HS-5 (cell line): ENCODE results near the gene NTPCR.
"Not testable (repeated sequence)": the region's sequence is repeated elsewhere in the genome, so short reads cannot be mapped to it uniquely, and the experiment has no call there.

Experiments
- DNase-seq: peaks from one replicate; pipeline ENCODE4 v3.0.0-alpha.2; 2012; ENCODE audit warnings: low read depth

Gene NTPCR, protein sequence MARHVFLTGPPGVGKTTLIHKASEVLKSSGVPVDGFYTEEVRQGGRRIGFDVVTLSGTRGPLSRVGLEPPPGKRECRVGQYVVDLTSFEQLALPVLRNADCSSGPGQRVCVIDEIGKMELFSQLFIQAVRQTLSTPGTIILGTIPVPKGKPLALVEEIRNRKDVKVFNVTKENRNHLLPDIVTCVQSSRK

GRCh38 chr1:232950197-232951176 is at the start of gene NTPCR:
TSS of gene NTPCR (plus strand) at chr1:232950611. CDS start at chr1:232950711, 100 bp downstream.
- peak; percentile 74 for DNase-seq

GRCh38 chr1:232900818-232901217 is 49.6 kb upstream of the NTPCR start:
- DNase-seq = no peak

GRCh38 chr1:232901255-232901654 is 49.2 kb upstream of the NTPCR start:
- DNase-seq = no peak

DNA sequence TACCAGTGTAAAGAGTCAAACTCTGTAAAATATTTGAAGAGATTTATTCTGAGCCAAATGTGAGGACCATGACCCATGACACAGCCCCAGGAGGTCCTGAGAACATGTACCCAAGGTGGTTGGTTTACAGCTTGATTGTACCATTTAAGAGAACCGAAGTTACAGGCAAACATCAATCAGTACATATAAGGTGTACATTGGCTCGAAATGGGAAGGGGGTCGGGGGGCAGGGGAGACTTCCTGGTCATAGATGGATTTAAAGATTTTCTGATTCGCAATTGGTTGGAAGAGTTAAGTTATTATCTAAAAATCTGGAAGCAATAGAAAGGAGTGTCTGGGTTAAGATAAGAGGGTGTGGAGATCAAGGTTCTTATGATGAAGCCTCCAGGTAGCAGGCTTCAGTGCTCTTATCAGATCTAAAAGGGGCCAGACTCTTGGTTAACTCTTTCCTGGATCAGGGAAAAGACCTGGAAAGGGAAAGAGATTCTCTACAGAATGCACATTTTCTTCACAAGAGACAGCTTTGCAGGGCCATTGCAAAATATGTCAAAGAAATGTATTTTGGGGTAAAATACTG is 47.5 kb upstream of the NTPCR start:
- DNase-seq = no peak

DNA sequence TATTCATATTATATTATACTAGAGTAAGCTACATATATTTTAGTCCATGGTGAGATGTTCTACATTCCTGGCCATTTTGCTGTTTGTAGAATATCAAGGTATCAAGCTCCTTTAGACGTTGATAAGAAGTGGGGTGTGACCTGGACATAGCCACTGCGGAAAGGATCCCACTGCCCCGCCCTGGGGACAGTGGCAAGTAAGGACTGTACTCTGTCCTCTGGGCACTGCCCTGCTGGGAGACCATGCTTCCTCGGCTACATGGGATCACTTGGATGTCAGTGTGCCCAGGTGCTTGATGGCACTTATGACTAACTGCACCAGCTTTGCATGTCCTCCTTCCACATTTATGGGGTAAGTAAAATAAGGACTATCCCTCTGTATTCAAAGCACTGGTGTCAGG is 46.3 kb upstream of the NTPCR start:
- no peak for DNase-seq

DNA sequence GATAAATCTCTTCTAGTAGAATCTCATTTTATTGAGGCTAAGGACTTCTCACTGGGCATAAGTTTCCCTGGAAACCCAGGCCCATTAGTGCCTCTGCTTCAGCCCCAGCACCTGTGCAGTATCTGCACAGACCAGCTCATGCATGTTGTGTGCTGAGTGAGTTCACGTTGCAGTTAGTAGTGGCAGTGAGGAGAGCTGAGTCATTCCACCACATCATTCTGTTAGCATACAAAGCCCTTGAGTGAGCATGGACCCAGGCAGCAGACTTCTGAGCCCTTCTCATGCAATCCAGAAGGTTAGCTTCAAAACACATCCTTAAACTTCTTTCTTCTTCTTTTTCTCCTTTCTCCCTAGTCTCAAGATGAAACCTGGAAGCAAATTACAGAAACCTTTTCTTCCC is 45.8 kb upstream of the NTPCR start:
- peak; percentile 19 for DNase-seq

- DNase-seq = no peak
These were observed 44.9 kb upstream of the NTPCR start for GRCh38 chr1:232905331-232906034.

GRCh38 chr1:232906441-232906840 is 44.0 kb upstream of the NTPCR start:
- no peak for DNase-seq

- no peak for DNase-seq
These were observed 41.6 kb upstream of the NTPCR start for GRCh38 chr1:232908831-232909230.

DNA sequence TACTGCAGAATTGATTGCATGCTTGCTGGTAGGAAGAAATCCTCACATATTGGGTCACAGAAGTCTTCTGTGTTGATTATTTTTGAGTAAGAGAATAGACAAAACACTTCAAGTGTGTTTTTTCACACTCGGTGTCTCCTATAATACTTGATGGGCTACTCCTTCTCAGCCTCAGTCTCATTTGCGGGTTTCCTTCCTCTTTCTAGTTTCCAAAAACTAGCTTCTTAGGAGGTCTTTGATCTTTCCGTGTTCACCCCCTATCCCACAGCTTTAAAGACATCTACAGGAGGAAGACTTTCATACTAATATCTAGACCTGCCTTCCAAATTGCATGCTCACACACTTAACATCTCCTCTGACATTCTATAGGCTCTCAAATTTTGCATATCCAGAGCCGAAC is 40.7 kb upstream of the NTPCR start:
- DNase-seq = no peak

DNA sequence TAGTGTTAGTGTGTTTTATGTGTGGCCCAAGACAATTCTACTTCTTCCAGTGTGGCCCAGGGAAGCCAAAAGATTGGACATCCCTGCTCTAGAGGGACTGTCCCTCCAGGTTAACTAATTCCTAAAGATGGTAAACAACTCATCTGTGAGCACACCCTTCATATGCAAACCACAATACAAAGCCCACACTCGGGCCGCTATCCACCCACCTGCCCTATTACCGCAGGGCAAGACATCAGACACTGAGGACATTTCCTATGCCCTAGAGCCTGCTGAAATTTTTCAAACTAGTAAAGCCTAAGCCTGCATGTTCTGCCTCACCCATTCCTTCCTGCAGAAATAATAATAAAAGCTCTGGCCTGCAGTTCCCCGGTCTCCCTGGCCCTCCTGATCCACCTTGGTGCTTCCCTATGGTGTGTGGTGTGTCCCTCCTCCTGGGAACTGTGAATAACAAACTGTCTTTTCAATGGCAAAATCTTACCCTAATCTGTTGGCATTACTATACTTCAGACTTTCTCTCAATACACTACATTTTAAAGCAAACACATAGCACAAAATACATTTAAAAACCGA is 39.3 kb upstream of the NTPCR start:
- DNase-seq = no peak

GRCh38 chr1:232912845-232913580 is 37.4 kb upstream of the NTPCR start:
- DNase-seq = no peak

DNA sequence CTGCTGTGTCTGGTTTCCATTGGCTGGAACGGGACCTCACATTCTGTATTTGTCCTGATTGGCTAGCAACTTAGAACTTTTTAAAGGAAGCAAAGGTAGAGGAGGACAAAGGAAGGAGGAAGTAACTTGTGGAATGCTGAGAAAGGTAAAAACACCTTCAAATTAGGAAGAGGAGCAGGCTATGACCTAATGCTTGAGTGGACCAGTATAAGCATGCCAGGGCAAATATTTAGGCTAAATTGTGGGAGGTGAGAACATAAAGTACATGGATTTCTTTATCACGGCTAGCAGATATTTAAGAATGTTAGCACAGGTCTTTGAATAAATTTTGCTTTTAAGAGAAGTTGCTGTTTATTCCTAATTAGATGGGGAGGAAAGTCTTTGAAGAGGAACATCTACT is 36.1 kb upstream of the NTPCR start:
- not testable (repeated sequence) for DNase-seq

DNA sequence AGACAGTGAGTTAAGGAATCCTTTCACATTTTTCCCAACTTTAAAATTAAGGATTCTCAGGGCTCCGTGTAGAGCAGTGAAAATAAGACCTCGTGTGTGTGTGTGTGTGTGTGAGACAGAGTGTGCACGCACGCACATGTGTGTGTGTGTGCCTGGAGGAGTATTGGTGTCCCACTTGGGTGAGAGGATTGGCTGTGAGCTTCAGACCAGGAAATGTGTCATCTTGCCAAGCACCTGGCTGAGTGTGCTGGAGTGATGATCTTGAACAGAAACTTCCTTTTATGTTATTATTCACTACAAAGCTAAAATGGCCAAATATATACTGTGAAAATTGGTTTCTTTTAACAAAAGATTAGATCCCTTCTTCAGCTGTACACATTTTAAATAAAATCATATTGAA is 35.2 kb upstream of the NTPCR start:
- no peak for DNase-seq

GRCh38 chr1:232917053-232917452 is 33.4 kb upstream of the NTPCR start:
- no peak for DNase-seq

DNA sequence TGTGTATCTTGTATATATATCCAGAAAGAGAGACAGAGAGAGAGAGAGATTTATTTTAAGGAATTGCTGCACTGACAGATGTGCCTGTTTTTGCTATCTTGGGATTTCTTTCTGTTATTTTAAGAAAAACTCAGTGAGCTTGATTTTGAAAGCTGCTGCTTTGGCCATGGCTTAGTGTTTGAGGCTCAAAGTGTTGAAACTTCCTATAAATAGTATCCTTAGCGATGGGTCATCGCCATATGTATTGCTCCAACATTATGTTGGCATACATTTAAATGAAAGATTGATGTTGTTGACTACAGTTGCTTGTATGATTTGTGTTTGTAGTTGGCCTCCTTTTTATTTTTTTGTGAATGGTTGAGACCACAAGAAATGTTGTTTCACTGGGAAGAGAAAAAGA is 29.0 kb upstream of the NTPCR start:
- DNase-seq = no peak

GRCh38 chr1:232922485-232922884 is 27.9 kb upstream of the NTPCR start:
- DNase-seq = no peak

DNA sequence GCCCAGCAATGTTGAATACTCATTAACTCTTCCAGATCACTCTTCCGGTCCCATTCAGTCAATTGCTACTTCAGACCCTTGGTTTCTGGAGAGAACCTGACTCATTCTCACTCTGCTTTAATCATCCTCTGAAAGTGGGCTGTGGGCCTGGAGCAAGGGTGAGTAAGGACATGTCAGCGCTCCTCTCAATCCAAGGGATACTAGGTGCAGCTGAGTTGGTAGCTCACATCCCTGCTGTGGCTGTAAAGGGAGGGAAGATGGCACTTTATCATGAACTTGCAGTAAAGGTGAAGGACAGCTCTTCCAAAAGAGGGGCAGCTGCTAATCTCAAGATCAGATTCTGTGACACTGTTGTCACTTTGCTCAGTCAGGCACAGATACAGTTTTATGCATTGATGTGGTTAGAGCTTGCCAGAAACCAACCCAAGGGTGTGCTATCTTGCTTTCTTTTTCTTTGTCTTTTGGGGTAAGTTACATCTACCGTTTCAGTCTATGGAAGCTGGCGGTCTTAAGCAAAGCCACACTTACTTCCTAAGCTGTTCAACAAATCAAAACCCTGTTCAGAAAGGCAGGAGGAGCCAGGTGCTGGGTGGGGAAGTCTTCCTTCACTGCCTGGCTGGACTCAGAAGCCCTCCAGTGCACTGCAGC is 26.5 kb upstream of the NTPCR start:
- no peak for DNase-seq

GRCh38 chr1:232924874-232925273 is 25.5 kb upstream of the NTPCR start:
- DNase-seq = no peak

DNA sequence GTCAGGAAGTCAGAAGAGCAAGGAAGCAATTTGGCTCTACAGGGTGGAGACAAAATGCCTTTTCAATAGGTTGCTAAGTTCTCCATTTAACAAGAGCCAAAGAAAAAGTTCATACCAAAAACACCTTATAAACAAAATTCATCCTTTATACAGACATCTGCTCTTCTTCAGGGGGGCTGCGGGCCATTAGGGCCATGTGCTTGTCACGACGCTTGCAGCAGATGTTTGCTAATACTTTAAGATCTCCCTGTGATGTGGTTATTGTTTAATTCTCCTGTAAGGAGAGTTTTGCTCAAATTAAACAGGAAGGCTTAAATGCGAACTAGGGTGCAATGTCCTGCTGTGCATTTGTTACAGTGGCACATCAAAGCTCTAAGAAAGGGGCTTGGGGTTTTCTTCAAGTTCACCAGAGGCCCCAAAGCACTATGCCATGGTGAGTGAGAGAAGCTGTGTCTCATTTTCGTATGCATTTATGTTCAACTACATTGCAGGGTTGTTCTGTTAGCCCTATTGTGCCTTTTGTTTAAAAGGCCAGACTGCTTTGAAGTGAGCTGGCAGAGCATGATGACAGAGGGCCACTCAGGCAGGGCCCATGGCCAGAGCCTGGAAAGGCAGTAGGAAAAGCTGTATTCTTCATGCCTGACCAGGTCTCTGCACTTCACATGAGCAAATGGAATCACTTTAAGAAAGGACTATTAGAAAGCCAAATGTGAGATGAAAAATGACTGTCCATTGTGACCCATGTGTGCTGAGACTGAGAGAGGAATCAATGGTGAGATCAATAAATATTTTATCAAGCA is 24.8 kb upstream of the NTPCR start:
- DNase-seq = no peak
